ENCODE data around the gene DYNC2I2. TPM values are rescaled to one million over a fixed set of nuclear protein-coding genes. Genes with fewer than 3 reads are reported as not detected.

Gene DYNC2I2
- total RNA-seq, 3 donors from 2014 or later (not counting 1 experiment from before 2014, with no cell fraction given): 5.2 to 6.3 (median 5.5) TPM

DNA sequence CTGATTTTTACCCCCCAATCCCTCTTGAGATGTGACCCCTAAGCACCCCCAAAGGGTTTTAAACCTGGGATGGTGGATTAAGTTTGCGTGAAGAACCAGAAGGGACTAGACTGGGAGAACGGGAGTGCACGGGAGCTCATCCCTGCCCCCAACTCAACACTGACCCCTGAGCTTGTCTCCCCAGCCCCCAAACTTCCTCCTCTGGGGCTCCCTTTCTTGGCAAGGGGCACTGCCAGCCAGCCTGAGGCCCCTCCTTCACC is 27.3 kb upstream of the DYNC2I2 start:
- no peaks in the 10 kb centered on the region for H3K27me3 Mint-ChIP-seq (ENCODE audit: low read depth in 2 of 2)
- peak overlapping the region; percentile 96 to 99 for H3K27ac Mint-ChIP-seq

DNA sequence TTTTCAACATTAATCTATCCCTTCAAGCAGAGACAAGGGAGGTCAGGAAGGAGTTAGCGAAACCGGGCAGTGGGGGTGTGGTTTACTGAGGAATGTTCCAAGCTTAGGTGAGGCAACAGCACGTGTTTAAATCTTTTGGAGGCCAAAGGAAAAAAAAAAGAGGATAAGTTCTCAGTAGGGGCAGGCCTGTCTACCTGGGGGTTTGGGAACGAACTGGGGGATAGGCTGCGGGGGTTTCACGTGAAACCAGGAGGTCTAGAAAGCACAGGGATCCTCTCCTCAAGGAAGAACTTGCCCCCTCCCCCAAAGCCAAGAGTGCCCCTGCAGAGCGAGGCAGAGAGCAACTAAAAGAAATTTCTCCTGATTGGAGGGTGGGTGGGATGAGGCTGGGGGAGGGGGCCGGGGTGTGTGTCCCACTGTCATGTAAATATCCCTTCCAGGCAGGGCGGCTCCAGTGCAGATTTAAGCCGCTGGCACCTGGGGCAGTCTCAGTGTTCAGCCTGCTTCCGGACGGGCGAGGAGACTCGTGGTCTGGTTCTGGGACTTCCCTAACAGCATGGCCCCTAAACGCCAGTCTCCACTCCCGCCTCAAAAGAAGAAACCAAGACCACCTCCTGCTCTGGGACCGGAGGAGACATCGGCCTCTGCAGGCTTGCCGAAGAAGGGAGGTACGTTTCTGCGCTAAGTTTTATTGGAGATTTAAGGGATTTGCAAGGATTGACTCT is 26.9 kb upstream of the DYNC2I2 start:
- no peak for TF ChIP-seq CTCF (IDR thresholded peaks at IDR 0.05)
- Histone ChIP-seq H3K36me3 (ENCODE audit: control insufficient read depth, insufficient read depth, low read length) (no peaks in the 10 kb centered on the region), H3K4me3 (ENCODE audit: low read length) (peak overlapping the region; percentile 80), H3K9me3 (ENCODE audit: control insufficient read depth, insufficient read depth, low read length) (no peaks in the 10 kb centered on the region), H3K27me3 (ENCODE audit: control insufficient read depth, insufficient read depth, low read length) (no peaks in the 10 kb centered on the region), H3K4me1 (ENCODE audit: control insufficient read depth, insufficient read depth, low read length) (peaks cover 62% of the 10 kb centered on the region), H3K27ac (ENCODE audit: low read length) (peak overlapping the region; percentile 92)
- ATAC-seq (peak; percentile 48 to 66 (median 64)), DNase-seq (peak; percentile 53 to 63)
- no peaks in the 10 kb centered on the region for H3K36me3 Mint-ChIP-seq
- no peaks in the 10 kb centered on the region for H3K27me3 Mint-ChIP-seq (ENCODE audit: low read depth in 2 of 2)
- peaks cover 42 to 51% of the 10 kb centered on the region in 2 donors for H3K4me1 Mint-ChIP-seq
- no peaks in the 10 kb centered on the region for H3K9me3 Mint-ChIP-seq
- WGBS (ENCODE audit: insufficient coverage): 2% methylated on average over 17 of the region's 21 CpGs
- H3K27ac Mint-ChIP-seq: peak overlapping the region; percentile 96 to 99
- H3K4me3 Mint-ChIP-seq: peak overlapping the region; percentile 94
- intact Hi-C loops (cut with micrococcal nuclease): no loop called here

More for the DNA sequence above, 27.3 kb upstream of the DYNC2I2 start:
- peak overlapping the region; percentile 80 for H3K4me3 ChIP-seq (ENCODE audit: low read length)
- peaks cover 64% of the 10 kb centered on the region for H3K4me1 ChIP-seq (ENCODE audit: control insufficient read depth, insufficient read depth, low read length)
- Mint-ChIP-seq H3K4me1 (peaks cover 44 to 51% of the 10 kb centered on the region in 2 donors), H3K4me3 (peak overlapping the region; percentile 94), H3K36me3 (no peaks in the 10 kb centered on the region), H3K9me3 (no peaks in the 10 kb centered on the region)
- WGBS (ENCODE audit: insufficient coverage): 0% methylated on average over 2 of the region's 3 CpGs
- H3K27ac ChIP-seq (ENCODE audit: low read length): peak overlapping the region; percentile 92
- no peak for TF ChIP-seq CTCF (IDR thresholded peaks at IDR 0.05)
- no peak for DNase-seq
- H3K27me3 ChIP-seq (ENCODE audit: control insufficient read depth, insufficient read depth, low read length): no peaks in the 10 kb centered on the region
- intact Hi-C loops (cut with micrococcal nuclease): no loop called here
- no peaks in the 10 kb centered on the region for H3K36me3 ChIP-seq (ENCODE audit: control insufficient read depth, insufficient read depth, low read length)
- no peak for ATAC-seq
- no peaks in the 10 kb centered on the region for H3K9me3 ChIP-seq (ENCODE audit: control insufficient read depth, insufficient read depth, low read length)

DNA sequence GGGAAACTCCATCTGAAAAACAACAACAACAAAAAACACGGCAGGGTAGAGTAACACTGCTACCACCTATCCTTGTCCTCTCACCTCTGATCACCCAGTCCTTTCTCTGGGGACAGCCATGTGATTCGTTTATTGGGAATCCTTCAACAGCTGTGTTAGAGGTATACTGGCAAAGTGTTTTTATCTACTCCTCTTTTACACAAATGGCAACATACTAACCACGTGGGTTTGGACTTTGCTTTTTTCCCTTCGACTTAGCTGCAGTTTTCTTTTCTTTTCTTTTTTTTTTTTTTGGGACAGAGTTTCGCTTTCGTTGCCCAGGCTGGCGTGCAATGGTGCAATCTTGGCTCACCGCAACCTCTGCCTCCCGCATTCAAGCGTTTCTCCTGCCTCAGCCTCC is 21.1 kb upstream of the DYNC2I2 start:
- H3K4me1 ChIP-seq (ENCODE audit: control insufficient read depth, insufficient read depth, low read length): peaks cover 6% of the 10 kb centered on the region
- H3K27ac ChIP-seq (ENCODE audit: low read length): no peak overlapping the region
- H3K27me3 Mint-ChIP-seq (ENCODE audit: low read depth in 2 of 2): no peaks in the 10 kb centered on the region
- no peaks in the 10 kb centered on the region for H3K36me3 ChIP-seq (ENCODE audit: control insufficient read depth, insufficient read depth, low read length)
- no peak for TF ChIP-seq CTCF (IDR thresholded peaks at IDR 0.05)
- no peaks in the 10 kb centered on the region for H3K27me3 ChIP-seq (ENCODE audit: control insufficient read depth, insufficient read depth, low read length)
- intact Hi-C loops (cut with micrococcal nuclease): no loop called here
- no peak overlapping the region for H3K27ac Mint-ChIP-seq
- WGBS (ENCODE audit: insufficient coverage): 95% methylated on average over 9 of the region's 10 CpGs
- ATAC-seq: no peak
- H3K9me3 Mint-ChIP-seq: no peaks in the 10 kb centered on the region
- H3K36me3 Mint-ChIP-seq: no peaks in the 10 kb centered on the region
- no peak overlapping the region for H3K4me3 Mint-ChIP-seq
- no peaks in the 10 kb centered on the region for H3K9me3 ChIP-seq (ENCODE audit: control insufficient read depth, insufficient read depth, low read length)
- H3K4me3 ChIP-seq (ENCODE audit: low read length): no peak overlapping the region
- no peak for DNase-seq
- no peaks in the 10 kb centered on the region for H3K4me1 Mint-ChIP-seq

GRCh38 chr9:128675382-128675781 is 18.7 kb upstream of the DYNC2I2 start:
- no peaks in the 10 kb centered on the region for H3K27me3 ChIP-seq (ENCODE audit: control insufficient read depth, insufficient read depth, low read length)
- intact Hi-C loops (cut with micrococcal nuclease): no loop called here
- no peaks in the 10 kb centered on the region for H3K4me1 ChIP-seq (ENCODE audit: control insufficient read depth, insufficient read depth, low read length)
- H3K4me1 Mint-ChIP-seq: no peaks in the 10 kb centered on the region
- H3K4me3 Mint-ChIP-seq: no peak overlapping the region
- H3K36me3 ChIP-seq (ENCODE audit: control insufficient read depth, insufficient read depth, low read length): no peaks in the 10 kb centered on the region
- no peaks in the 10 kb centered on the region for H3K27me3 Mint-ChIP-seq (ENCODE audit: low read depth in 2 of 2)
- 100% methylated on average over 4 of the region's 4 CpGs for WGBS (ENCODE audit: insufficient coverage)
- ATAC-seq (no peak), DNase-seq (no peak)
- no peak for TF ChIP-seq CTCF (IDR thresholded peaks at IDR 0.05)
- H3K27ac Mint-ChIP-seq: no peak overlapping the region
- no peaks in the 10 kb centered on the region for H3K36me3 Mint-ChIP-seq
- no peaks in the 10 kb centered on the region for H3K9me3 Mint-ChIP-seq
- H3K27ac ChIP-seq (ENCODE audit: low read length): no peak overlapping the region
- no peak overlapping the region for H3K4me3 ChIP-seq (ENCODE audit: low read length)
- H3K9me3 ChIP-seq (ENCODE audit: control insufficient read depth, insufficient read depth, low read length): no peaks in the 10 kb centered on the region
